HG03139 (cell line): ENCODE data around the gene TAGLN.

ENCODE experiments used
- ATAC-seq: cut with Tn5 transposase; IDR thresholded peaks from one replicate; pipeline ENCODE4 v1.9.1; 2021; ENCODE audit not compliant: unreplicated experiment

The TAGLN gene

GRCh38 chr11:117212697-117213355 is 13.7 kb downstream of the TAGLN start:
- no peak for ATAC-seq

DNA sequence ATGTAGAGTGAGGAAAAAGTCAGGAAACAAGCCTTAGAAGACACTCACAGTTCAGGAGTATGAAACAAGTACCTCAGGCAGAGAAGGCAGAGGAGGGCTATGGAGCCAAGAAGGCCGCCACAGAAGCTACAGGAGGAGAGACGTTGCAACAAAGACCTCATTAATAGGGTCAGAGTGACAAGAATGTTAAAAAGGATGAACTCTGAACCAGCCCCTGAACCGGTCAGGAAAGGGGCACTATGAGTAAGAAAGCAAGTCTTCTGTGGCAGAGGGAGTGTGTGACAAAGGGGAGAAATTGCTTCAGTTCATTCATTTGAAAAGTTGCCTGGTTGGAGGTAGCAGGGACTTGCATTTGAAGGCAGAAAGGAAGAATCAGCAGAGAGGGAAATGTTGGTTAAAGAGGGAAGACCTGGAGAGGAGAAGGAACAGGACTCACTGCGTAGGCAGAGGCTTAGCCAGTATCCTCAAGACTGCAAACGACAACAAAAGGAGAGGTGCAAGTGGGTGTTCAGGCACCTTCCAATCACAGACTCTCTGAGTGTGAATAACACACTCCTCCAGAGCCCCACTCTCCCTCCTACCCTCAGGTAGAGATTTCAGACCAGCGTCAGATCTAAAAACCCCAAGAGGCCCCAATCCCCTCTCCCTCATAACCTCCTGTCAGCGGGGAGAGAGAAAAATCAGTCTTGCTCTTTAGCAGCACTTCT is 15.4 kb downstream of the TAGLN start:
- no peak for ATAC-seq

- no peak for ATAC-seq
Observed at GRCh38 chr11:117217141-117218084, 18.2 kb downstream of the TAGLN start.

DNA sequence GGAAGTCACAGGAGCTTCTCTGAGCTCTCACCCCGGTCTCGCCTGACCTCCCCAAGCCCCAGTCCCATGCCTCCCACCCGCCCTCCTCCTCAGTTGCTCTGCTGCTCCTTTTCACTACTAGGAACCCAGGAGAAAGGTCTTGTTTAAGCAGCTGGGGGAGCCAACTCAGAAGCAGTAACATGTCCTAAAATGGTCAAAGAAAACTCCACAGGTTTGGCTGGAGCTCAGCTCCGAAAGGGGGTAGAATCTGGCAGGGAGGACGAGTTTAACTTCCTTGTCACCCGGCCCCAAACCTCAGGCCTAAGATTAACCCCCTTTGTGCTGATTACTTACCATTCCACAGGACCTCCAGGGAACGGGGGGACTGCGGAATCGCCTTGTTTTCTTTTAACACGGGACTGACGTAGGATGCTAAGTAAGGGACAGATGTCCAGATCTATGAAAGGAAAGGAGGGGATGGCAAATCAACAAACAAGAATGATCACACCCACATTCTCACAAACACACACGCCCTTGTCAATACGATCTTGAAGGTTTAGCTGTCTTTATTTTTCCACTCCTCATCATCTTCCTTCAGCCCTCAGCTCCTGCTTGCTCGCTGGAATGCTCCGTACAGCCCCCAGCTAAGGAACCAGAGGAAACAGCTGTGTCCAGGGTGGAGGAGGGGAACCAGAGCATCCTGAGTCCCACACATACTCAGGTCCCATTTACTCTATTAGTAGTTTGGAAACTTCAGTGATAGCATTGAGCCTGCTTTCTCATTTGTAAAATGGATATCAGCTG is 19.2 kb downstream of the TAGLN start:
- no peak for ATAC-seq

GRCh38 chr11:117219001-117219400 is 19.8 kb downstream of the TAGLN start:
- no peak for ATAC-seq

GRCh38 chr11:117219455-117219854 is 20.3 kb downstream of the TAGLN start:
- no peak for ATAC-seq

DNA sequence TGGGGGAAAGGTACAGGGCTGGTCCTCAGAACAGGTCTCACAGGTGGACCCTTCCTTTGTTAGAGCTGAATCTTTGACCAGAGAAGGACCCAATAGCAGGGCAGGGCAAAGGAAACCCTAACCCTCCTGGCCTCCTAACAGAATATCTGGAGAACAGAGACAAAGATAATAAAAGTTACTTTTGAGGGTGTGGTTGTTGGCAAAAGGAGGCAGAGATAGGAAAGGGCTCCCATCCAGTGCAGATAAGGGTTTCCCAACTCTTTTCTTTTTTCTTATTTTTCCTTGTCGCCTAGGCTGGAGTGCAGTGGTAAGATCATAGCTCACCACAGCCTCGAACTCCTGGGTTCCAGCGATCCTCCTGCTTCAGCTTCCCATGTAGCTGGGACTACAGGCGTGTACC is 20.8 kb downstream of the TAGLN start:
- ATAC-seq: no peak

GRCh38 chr11:117220568-117220967 is 21.4 kb downstream of the TAGLN start:
- no peak for ATAC-seq

DNA sequence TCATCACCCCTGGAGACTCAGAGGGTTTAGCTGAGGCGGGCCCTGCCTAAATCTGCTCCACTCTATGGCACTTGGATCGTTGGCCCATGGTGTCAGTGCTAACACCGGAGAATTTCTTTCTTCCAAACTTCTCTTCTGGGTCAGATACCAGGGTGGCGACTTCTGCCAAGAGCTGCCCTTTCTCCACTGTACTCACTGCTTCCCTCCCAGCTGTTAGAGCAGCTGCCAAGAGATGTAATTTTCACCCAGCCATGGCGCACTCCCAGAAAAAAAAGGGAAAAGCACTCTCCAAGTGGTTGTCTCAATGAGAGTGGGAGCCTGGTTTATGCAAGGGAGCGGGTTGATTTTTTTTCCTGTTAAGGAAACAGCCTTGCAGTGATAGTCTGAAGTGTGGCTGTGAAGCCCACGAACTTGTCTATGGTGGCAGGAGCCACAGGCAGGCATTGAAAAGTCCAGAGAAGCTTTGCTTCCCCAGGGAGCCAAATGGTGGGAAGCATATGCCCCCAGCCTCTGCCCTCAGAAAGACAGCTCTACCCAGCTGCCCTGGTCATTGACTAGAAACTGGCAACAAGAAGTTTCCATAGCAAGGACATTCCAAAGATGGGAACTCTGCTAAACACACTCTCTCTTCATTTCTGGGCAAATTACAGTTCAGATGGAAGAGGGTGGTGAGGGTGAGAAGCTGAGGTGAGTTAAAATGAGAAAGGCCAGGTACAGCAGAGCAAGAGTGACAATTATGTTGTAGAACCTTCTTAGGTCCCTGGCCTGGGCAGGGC is 22.0 kb downstream of the TAGLN start:
- no peak for ATAC-seq

- no peak for ATAC-seq
Observed at GRCh38 chr11:117221775-117222517, 22.8 kb downstream of the TAGLN start.

DNA sequence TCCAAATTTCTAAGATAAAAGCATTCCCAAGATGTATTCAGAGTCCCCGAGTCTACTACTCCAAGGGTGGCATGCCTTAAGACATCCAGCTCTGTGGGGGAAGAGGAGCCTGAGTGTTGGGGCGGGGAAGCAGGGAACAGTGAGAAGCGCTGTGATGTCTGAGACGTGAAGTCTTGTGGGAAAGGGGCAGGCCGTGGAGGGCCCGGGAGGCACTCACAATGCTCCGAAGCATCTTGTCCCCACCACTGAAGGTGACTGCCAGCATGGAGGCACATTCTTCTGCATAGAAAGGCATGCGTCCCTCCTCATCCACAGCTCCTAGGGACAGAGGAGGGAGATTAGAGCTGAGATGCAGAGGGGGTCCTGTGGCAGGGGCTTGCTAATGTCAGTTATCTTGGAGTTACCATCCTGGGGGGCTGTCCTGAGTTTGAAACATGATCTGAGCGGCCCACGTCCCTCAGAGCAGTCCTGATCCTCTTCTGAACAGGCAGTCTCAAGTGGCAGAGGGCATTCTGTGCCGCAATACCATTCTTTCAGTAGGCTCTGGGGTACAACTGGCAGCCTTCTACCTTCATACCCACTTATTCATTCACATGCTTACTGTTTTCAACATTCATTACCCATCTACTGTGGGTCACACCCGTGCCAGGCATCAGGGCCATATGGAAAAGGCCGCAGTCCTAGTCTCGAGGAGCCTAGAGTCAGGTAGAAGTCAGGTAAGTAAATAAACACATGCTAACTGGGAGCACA is 24.0 kb downstream of the TAGLN start:
- ATAC-seq: no peak

DNA sequence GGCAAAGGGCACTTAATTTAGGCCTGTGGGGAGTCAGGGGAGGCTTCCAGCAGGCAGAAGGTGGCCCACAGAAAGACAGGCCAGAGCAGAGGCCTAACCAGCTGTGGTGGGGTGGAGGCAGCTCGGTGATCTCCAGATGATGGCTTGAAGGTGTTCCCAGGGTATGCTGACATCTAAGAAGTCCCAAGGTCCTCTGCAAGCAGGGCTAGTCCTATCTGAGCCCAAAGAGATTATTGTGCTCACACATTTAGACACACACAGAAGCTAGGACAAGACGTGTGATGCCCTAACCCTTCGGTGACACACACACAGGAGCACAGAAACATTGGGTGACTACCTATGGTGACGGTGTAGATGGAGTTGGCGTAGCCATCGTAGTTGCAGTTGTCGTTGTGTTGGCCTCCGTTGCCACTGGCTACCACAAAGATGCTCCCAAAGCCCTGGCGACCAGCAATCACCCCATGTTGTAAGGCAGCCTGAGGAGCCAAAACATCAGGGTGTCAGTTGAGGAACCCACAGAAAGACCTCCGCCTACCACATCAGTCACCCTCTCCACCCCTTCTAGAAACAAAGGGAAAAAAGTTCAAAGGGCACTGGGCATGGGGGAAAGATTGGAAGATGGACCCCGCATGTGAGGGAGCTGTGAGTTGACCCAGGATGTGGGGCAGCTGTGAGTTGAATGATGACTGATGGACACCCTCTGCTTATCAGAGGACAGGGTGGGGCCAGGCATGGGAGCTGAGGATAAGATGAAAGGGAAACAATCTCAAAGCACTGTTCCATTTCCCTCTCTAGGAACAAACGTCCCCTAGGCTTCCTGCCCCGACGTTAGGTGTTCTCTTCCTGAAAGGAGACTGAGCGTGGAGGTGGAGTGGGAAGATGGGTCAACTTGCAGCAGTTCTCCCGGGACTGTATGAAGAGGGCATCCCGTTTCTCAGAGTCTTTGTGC is 24.8 kb downstream of the TAGLN start:
- ATAC-seq: no peak

DNA sequence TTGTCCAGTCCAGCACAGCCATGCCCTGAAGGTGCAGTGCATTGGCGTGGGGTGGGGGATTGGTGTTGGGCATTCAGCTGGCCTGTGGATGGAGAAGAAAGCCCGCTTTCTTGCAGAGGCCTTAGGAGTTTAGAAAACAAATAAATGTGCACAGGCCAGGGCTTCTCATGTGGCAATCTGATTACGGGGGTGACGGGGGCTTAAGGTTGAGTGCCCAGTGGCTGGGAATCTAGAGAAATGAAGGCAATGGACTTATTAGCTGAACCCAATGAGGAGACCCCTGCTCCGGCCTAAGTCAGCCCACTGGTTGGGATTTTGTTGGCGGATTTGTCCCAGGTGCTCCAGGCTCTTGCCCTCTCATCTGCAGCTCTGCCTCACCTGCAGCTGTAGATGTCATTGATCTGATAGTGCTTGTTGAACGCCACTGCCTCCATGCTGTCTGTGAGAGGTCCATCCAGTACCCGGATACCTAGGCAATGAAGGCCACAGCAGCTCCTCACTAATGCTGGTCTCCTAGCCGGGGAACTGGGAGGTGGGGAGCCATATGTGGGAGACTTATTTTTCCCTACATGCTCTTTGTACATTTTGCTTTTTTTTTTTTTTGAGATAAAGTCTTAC is 26.5 kb downstream of the TAGLN start:
- ATAC-seq: no peak

DNA sequence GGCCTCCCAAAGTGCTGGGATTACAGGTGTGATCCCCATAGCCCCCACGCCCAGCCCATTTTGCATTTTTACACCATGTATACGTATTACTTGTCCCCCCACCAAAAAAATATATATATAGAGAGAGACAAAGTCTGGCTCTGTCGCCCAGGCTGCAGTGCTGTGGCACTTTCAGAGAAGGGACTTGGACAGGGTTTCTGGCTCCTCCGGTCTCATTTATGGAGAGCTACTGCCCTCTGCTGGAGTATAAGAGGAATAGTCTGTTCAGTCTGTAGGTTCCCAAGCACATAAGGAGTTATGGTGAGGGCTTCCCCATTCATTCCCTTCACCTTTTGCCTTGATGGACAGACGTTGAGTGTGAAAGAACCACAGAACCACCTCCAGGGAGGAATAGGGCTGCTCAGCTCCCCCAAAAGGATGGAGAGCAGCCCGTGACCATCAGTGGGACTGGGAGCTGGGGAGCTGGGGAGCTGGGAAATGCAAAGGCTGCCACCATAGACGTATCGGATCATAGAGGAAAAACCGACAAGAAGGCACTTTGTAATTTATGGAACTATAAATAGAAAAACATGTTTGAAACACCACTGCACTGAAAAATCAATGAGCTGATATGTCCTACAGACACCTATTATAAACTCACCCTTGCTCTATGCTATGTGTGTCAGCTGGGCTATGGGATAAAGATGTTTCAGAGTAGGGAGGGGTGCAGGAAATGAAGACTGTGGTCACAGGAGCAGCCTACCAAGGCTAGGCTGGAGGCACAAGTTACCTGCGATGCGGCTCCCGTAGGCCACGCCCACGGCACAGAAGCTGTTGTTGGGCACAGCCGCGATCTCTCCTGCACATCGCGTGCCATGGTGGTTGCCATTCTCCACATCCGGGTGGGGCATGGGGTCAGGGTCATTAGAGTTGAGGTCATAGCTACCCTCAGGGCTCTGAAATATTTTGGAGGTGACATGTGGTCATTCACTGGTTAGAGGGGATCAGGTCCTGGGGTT is 27.5 kb downstream of the TAGLN start:
- ATAC-seq: no peak

DNA sequence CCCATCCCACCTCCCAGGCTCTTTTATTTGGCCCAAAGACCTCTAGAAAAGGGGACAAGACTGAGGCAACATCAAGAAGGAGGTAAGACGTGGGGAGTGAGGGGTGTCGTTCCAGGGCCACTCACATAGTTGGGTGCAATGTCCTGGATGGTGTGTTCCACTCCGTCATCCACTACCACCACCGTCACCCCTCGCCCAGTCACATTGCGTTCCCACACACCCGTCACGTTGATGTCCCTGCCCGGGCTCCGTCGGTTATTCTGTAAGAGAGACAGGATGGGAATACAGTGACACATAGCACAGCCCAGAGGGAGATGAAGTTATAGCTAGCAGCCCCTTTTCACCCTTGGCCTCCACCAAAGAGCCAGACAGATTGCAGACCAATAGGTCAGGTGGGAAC is 28.9 kb downstream of the TAGLN start:
- ATAC-seq: no peak

DNA sequence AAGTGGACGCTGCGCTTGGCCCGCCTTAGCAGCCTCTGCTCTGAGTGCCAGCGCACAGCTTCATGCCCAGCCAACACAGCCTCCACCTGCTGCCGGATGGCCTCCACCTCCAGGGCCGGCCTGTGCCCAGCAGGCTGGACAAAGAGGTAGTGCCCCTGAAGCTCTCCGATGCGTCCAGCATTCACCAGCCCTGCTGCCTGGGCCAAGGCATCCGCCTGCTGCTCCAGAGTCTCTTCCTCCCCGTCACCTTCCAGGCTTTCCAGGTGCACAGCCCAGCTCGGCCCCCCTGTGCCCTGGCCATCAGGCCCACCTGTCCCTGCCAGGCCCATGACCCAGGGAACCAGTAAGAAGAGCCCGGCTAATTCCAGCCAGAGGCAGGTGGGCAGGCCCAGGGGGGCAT is 30.2 kb downstream of the TAGLN start:
- no peak for ATAC-seq
